HCT116 (cell line): ENCODE data around the gene EFL1. TPM values are rescaled to one million over a fixed set of nuclear protein-coding genes. Genes with fewer than 3 reads are reported as not detected.

ENCODE experiments used
- ATAC-seq: fragments of 200-7000 bp; cut with Tn5 transposase; 2 replicates; pipeline ENCODE4 v1.9.1; 2020; ENCODE audit warnings: mild to moderate bottlenecking, moderate library complexity
- BruUV-seq: library from RNA; stranded (reverse); fragments of 400-500 nt; replicated peaks from 2 replicates; lab custom pipeline; 2021; lab: Mats Ljungman, UMichigan
- CTCF ChIA-PET: fragments of 300-600 bp; sonication (Branson Sonifier 250); formaldehyde crosslinking; loops from one replicate; lab custom pipeline; 2021; ENCODE audit warnings: antibody characterized with exemption; lab: Charles Lee
- POLR2A ChIA-PET: fragments of 300-600, 350-600 bp; sonication (Branson Sonifier 250); formaldehyde crosslinking; loops from one replicate; lab custom pipeline; 2021; ENCODE audit warnings: antibody characterized with exemption; lab: Charles Lee
- RAD21 ChIA-PET, 2 experiments: fragments of 300-600 bp; sonication (Branson Sonifier 250); formaldehyde crosslinking; loops; one replicate each; lab custom pipeline; 2023; ENCODE audit warnings: low total read pairs in 2 of 2; ENCODE audit not compliant: uncharacterized antibody in 2 of 2, unreplicated experiment in 2 of 2, low non-redundant PET in 1 of 2; lab: Charles Lee
- DNase-seq: peaks from one replicate; pipeline ENCODE4 v3.0.0-alpha.2; 2010; ENCODE audit warnings: low read depth, low spot score
- H2AFZ ChIP-seq: fragments of 200-600 bp; shearing (Covaris generic), sonication (generic); 2 replicates; pipeline ENCODE4 v1.6.1; 2017; ENCODE audit warnings: low read depth, mixed run types, mixed read lengths, antibody characterized with exemption, low read length; ENCODE audit not compliant: poor library complexity, severe bottlenecking
- H3K27ac ChIP-seq: 2 replicates; pipeline ENCODE4 v1.5.1; 2012; ENCODE audit warnings: low read depth, low read length
- H3K27me3 ChIP-seq: fragments of 200-600 bp; sonication (generic); 2 replicates; pipeline ENCODE4 v1.6.1; 2016; ENCODE audit warnings: mixed run types, low read length, mixed read lengths; ENCODE audit not compliant: insufficient read depth
- H3K36me3 ChIP-seq, 2 experiments: fragments of 200-500 bp in 1 of 2; fragments of 200-600 bp in 1 of 2; sonication (Bioruptor generic) in 1 of 2; sonication (generic) in 1 of 2; 2 replicates each; pipeline versions ENCODE4 v1.5.1 to v1.6.1; 2014 to 2016; ENCODE audit warnings: low read length in 2 of 2, inconsistent platforms in 1 of 2, mixed read lengths in 1 of 2, mixed run types in 1 of 2; ENCODE audit not compliant: insufficient read depth in 2 of 2, control insufficient read depth in 1 of 2
- H3K4me1 ChIP-seq, 2 experiments: fragments of 200-600 bp in 1 of 2; sonication (generic) in 1 of 2; 2 replicates each; pipeline versions ENCODE4 v1.5.1 to v1.6.1; 2012 to 2017; ENCODE audit warnings: low read length in 2 of 2, inconsistent platforms in 1 of 2, mild to moderate bottlenecking in 1 of 2, mixed read lengths in 1 of 2, mixed run types in 1 of 2, moderate library complexity in 1 of 2; ENCODE audit not compliant: insufficient read depth in 2 of 2, control insufficient read depth in 1 of 2
- H3K4me2 ChIP-seq: fragments of 200-600 bp; sonication (generic); 2 replicates; pipeline ENCODE4 v1.6.1; 2017; ENCODE audit warnings: mixed run types, low read length, mixed read lengths
- H3K4me3 ChIP-seq, 2 experiments: fragments of 200-600 bp in 1 of 2; sonication (generic) in 1 of 2; replicated peaks in 1 of 2; 2 replicates each; pipeline ENCODE4 v1.5.1; 2011 to 2016; ENCODE audit warnings: low read length in 2 of 2, control low read depth in 1 of 2, low read depth in 1 of 2, mild to moderate bottlenecking in 1 of 2, mixed read lengths in 1 of 2, mixed run types in 1 of 2
- H3K79me2 ChIP-seq: fragments of 200-600 bp; sonication (generic); 2 replicates; pipeline ENCODE4 v1.6.1; 2017; ENCODE audit warnings: mild to moderate bottlenecking, mixed run types, low read length, moderate library complexity, mixed read lengths; ENCODE audit not compliant: insufficient read depth
- H3K9ac ChIP-seq: fragments of 200-600 bp; sonication (generic); 2 replicates; pipeline ENCODE4 v1.6.1; 2016; ENCODE audit warnings: low read length, mixed read lengths
- H3K9me2 ChIP-seq: fragments of 200-600 bp; sonication (generic), shearing (Covaris generic); 2 replicates; pipeline ENCODE4 v1.6.1; 2017; ENCODE audit warnings: mixed run types, mild to moderate bottlenecking, moderate library complexity; ENCODE audit not compliant: insufficient read depth
- H3K9me3 ChIP-seq, 2 experiments: fragments of 200-500 bp in 1 of 2; fragments of 200-600 bp in 1 of 2; sonication (Bioruptor generic) in 1 of 2; sonication (generic) in 1 of 2; 2 replicates each; pipeline ENCODE4 v1.6.1; 2014 to 2017; ENCODE audit warnings: low read length in 2 of 2, mixed read lengths in 2 of 2, inconsistent platforms in 1 of 2, low read depth in 1 of 2, mild to moderate bottlenecking in 1 of 2, mixed run types in 1 of 2, moderate library complexity in 1 of 2; ENCODE audit not compliant: control insufficient read depth in 1 of 2, insufficient read depth in 1 of 2
- H4K20me1 ChIP-seq: fragments of 200-600 bp; sonication (generic), shearing (Covaris generic); 2 replicates; pipeline ENCODE4 v1.6.1; 2017; ENCODE audit warnings: mixed run types, mild to moderate bottlenecking, moderate library complexity; ENCODE audit not compliant: insufficient read depth
- CEBPB ChIP-seq: IDR thresholded peaks from 2 replicates; pipeline ENCODE4 v1.6.1; 2012; ENCODE audit warnings: low read depth
- EGR1 ChIP-seq: IDR thresholded peaks from 2 replicates; pipeline ENCODE4 v1.6.1; 2012; ENCODE audit warnings: low read depth
- ELF1 ChIP-seq: IDR thresholded peaks from 2 replicates; pipeline ENCODE4 v1.6.1; 2012; ENCODE audit warnings: low read depth, borderline replicate concordance
- FOSL1 ChIP-seq: IDR thresholded peaks from 2 replicates; pipeline ENCODE4 v1.6.1; 2012; ENCODE audit warnings: low read depth
- JUND ChIP-seq: IDR thresholded peaks from 2 replicates; pipeline ENCODE4 v1.6.1; 2012
- POLR2A ChIP-seq: IDR thresholded peaks from 2 replicates; pipeline ENCODE4 v1.7.0; 2011; ENCODE audit warnings: borderline replicate concordance; ENCODE audit not compliant: insufficient read depth, insufficient read length; ENCODE audit errors: extremely low read depth
- POLR2AphosphoS5 ChIP-seq: IDR thresholded peaks from 2 replicates; pipeline ENCODE4 v1.6.1; 2011; ENCODE audit warnings: mild to moderate bottlenecking, low read depth, low read length, moderate library complexity
- SP1 ChIP-seq: IDR thresholded peaks from 2 replicates; pipeline ENCODE4 v1.6.1; 2012; ENCODE audit warnings: low read depth
- SRF ChIP-seq: IDR thresholded peaks from 2 replicates; pipeline ENCODE4 v1.6.1; 2012; ENCODE audit warnings: low read depth
- TCF7L2 ChIP-seq: IDR thresholded peaks from 2 replicates; pipeline ENCODE4 v1.7.0; 2011; ENCODE audit warnings: borderline replicate concordance, inconsistent platforms; ENCODE audit not compliant: insufficient read depth, insufficient read length; ENCODE audit errors: extremely low read depth
- YY1 ChIP-seq: IDR thresholded peaks from 2 replicates; pipeline ENCODE4 v1.6.1; 2011; ENCODE audit warnings: low read length, low read depth, moderate library complexity, mild to moderate bottlenecking; ENCODE audit not compliant: insufficient replicate concordance; ENCODE audit errors: extremely low read depth
- ZFX ChIP-seq: fragments of 450-650 bp; IDR thresholded peaks from 2 replicates; pipeline ENCODE4 v1.6.1; 2017
- intact Hi-C: fragments of 100-400 bp; cut with micrococcal nuclease; formaldehyde crosslinking; loops from 2 replicates; pipeline ENCODE4 v1.10.0; 2022
- total RNA-seq: library from RNA; stranded (reverse); gene quantifications from one replicate; pipeline ENCODE4 v1.2.1, GENCODE V29; 2021; ENCODE audit not compliant: unreplicated experiment
- TF ChIP-seq, protein P1 (sequence below): IDR thresholded peaks from 2 replicates; pipeline ENCODE4 v1.6.1; 2012
- TF ChIP-seq, protein P2 (sequence below), 3 experiments: fragments of 200-600 bp in 1 of 3; sonication (generic) in 1 of 3; IDR thresholded peaks in 2 of 3; conservative IDR thresholded peaks in 1 of 3; 2 replicates each; pipeline ENCODE4 v1.5.1; 2012 to 2017; ENCODE audit warnings: low read depth in 2 of 3, low read length in 2 of 3, antibody characterized with exemption in 1 of 3, borderline replicate concordance in 1 of 3, control low read depth in 1 of 3, mild to moderate bottlenecking in 1 of 3, mixed read lengths in 1 of 3, mixed run types in 1 of 3, moderate library complexity in 1 of 3; ENCODE audit not compliant: insufficient read depth in 1 of 3
- TF ChIP-seq, protein P3 (sequence below): IDR thresholded peaks from 2 replicates; pipeline ENCODE4 v1.6.1; 2011; ENCODE audit warnings: mild to moderate bottlenecking, low read length, moderate library complexity; ENCODE audit not compliant: insufficient replicate concordance; ENCODE audit errors: extremely low read depth

Gene EFL1
- total RNA-seq, 1 experiment from 2014 or later: 12.7 TPM

DNA sequence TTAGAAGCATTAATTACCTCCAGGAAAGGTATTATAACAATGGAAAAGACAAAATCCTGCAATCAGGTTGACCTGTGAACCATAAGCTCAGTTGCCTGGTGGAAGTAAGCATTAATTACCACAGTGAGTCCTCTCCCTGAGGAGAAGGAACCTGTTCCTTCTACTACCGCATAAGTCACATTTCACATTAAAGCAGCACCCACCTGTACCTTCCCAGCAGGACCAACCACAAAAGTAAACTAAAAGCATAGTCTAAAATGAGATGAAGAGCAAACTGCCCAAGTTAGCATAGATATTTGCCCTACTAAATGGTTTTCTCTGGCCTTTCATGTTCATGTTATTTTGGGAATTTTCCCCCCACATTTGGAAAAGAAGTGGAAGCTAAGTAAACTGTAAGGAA lies 78.2 kb downstream of the EFL1 start:
- H3K4me2 ChIP-seq: no peak overlapping the region
- H3K27ac ChIP-seq: no peak overlapping the region
- no peak overlapping the region for H2AFZ ChIP-seq
- no peak for DNase-seq
- TF ChIP-seq YY1 (no peak), ZFX (no peak), ELF1 (no peak), SRF (no peak), EGR1 (no peak), FOSL1 (no peak)
- CTCF ChIA-PET: interaction anchor here (1.2 kb wide), 1 partner anchor 14 kb away, joined by 3 read pairs; no protein-coding TSS in a partner anchor
- H3K79me2 ChIP-seq: no peaks in the 10 kb centered on the region
- RAD21 ChIA-PET: no interaction called here
- no TSS peak for BruUV-seq
- no peaks in the 10 kb centered on the region for H3K9me2 ChIP-seq
- POLR2A ChIA-PET: no interaction called here
- no peaks in the 10 kb centered on the region for H4K20me1 ChIP-seq
- H3K36me3 ChIP-seq: no peaks in the 10 kb centered on the region
- H3K9me3 ChIP-seq: no peaks in the 10 kb centered on the region
- intact Hi-C loops: no loop called here
- H3K4me1 ChIP-seq: no peaks in the 10 kb centered on the region
- no peak overlapping the region for H3K9ac ChIP-seq
- H3K4me3 ChIP-seq: no peak overlapping the region
- no peaks in the 10 kb centered on the region for H3K27me3 ChIP-seq
- ATAC-seq: no peak

DNA sequence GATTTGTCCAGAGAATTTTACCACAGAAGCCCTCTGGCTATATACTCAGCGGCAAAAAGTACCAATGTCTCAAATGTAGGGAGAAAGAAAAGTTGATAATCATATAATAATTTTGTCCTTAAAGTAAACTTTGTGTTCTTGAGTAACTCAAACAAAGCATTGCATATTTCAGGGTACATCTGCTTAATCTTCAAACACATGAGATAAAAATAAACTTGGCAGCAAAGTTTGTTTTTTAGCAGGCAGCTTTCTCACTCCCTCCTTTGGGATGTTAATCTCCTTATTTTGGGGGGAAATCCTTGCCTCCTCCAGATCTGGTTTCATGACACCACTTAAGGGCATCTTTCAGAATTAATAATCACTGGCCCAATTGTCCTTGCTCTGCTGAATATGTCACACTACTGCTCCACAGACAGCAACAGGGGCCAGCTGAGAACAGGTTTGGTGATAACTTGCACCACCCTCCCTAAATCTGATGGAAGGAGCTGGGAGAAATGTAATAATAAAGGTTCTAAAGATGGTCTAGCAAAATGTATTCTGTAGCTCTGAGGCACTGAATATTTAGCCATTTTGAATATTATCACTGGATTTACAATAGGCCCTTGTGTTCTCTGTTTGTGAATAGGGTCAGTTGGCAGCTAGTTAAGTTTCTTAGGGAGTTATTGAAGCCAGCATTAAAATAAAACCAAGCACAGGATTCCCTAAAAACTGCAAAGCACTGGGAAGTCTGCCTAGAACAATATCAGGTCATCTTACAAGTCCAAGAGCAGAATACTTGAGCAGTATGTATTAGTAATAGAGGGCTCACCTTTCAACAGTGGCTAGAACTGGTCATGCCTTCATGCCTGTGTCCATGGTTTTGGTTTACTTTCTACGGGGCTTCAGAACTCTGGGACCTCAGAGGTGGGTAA lies 79.2 kb downstream of the EFL1 start:
- ATAC-seq (no peak), DNase-seq (no peak)
- no peaks in the 10 kb centered on the region for H3K36me3 ChIP-seq
- no peak overlapping the region for H3K4me3 ChIP-seq
- RAD21 ChIA-PET: no interaction called here
- H3K9me2 ChIP-seq: no peaks in the 10 kb centered on the region
- POLR2A ChIA-PET: no interaction called here
- no peak overlapping the region for H2AFZ ChIP-seq
- H3K27me3 ChIP-seq: no peaks in the 10 kb centered on the region
- no peaks in the 10 kb centered on the region for H3K4me1 ChIP-seq
- CTCF ChIA-PET: interaction anchor here (1.3 kb wide), 1 partner anchor 15 kb away, joined by 4 read pairs; no protein-coding TSS in a partner anchor
- intact Hi-C loops: no loop called here
- no peaks in the 10 kb centered on the region for H4K20me1 ChIP-seq
- H3K27ac ChIP-seq: no peak overlapping the region
- no peak overlapping the region for H3K9ac ChIP-seq
- H3K4me2 ChIP-seq: no peak overlapping the region
- BruUV-seq: no TSS peak
- no peaks in the 10 kb centered on the region for H3K9me3 ChIP-seq
- H3K79me2 ChIP-seq: no peaks in the 10 kb centered on the region
- TF ChIP-seq CEBPB: no peak
- no peak for TF ChIP-seq POLR2A
- TF ChIP-seq, protein P1, sequence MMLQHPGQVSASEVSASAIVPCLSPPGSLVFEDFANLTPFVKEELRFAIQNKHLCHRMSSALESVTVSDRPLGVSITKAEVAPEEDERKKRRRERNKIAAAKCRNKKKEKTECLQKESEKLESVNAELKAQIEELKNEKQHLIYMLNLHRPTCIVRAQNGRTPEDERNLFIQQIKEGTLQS: no peak
- no peak for TF ChIP-seq POLR2AphosphoS5
- TF ChIP-seq, protein P2, sequence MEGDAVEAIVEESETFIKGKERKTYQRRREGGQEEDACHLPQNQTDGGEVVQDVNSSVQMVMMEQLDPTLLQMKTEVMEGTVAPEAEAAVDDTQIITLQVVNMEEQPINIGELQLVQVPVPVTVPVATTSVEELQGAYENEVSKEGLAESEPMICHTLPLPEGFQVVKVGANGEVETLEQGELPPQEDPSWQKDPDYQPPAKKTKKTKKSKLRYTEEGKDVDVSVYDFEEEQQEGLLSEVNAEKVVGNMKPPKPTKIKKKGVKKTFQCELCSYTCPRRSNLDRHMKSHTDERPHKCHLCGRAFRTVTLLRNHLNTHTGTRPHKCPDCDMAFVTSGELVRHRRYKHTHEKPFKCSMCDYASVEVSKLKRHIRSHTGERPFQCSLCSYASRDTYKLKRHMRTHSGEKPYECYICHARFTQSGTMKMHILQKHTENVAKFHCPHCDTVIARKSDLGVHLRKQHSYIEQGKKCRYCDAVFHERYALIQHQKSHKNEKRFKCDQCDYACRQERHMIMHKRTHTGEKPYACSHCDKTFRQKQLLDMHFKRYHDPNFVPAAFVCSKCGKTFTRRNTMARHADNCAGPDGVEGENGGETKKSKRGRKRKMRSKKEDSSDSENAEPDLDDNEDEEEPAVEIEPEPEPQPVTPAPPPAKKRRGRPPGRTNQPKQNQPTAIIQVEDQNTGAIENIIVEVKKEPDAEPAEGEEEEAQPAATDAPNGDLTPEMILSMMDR (IDR thresholded peaks at IDR 0.05 in 2 of 3, conservative IDR thresholded peaks at IDR 0.05 in 1 of 3; ENCODE audit: borderline replicate concordance in 1 of 3, insufficient read depth in 1 of 3, low read depth in 2 of 3, low read length in 2 of 3): no peak
- no peak for TF ChIP-seq JUND
- TF ChIP-seq YY1: no peak
- TF ChIP-seq ZFX: no peak
- TF ChIP-seq TCF7L2: no peak
- TF ChIP-seq, protein P3, sequence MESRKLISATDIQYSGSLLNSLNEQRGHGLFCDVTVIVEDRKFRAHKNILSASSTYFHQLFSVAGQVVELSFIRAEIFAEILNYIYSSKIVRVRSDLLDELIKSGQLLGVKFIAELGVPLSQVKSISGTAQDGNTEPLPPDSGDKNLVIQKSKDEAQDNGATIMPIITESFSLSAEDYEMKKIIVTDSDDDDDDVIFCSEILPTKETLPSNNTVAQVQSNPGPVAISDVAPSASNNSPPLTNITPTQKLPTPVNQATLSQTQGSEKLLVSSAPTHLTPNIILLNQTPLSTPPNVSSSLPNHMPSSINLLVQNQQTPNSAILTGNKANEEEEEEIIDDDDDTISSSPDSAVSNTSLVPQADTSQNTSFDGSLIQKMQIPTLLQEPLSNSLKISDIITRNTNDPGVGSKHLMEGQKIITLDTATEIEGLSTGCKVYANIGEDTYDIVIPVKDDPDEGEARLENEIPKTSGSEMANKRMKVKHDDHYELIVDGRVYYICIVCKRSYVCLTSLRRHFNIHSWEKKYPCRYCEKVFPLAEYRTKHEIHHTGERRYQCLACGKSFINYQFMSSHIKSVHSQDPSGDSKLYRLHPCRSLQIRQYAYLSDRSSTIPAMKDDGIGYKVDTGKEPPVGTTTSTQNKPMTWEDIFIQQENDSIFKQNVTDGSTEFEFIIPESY: no peak
- TF ChIP-seq FOSL1: no peak
- TF ChIP-seq SP1: no peak
